IMR-90 (cell line): Measurements from ENCODE around the gene ROCK1.

Experiments used
- CEBPB ChIP-seq: IDR thresholded peaks from 2 replicates; pipeline ENCODE4 v1.6.1; 2012; ENCODE audit warnings: low read depth, low read length, improper control_type of control experiment
- CTCF ChIP-seq: conservative IDR thresholded peaks from 2 replicates; pipeline ENCODE4 v1.5.1; 2012; ENCODE audit warnings: mild to moderate bottlenecking, low read depth, low read length, improper control_type of control experiment
- MAZ ChIP-seq: IDR thresholded peaks from 2 replicates; pipeline ENCODE4 v1.6.1; 2012; ENCODE audit warnings: low read depth, mild to moderate bottlenecking, low read length, improper control_type of control experiment, moderate library complexity, borderline replicate concordance
- POLR2A ChIP-seq: IDR thresholded peaks from 2 replicates; pipeline ENCODE4 v1.6.1; 2012; ENCODE audit warnings: mild to moderate bottlenecking, low read depth, low read length
- RAD21 ChIP-seq: IDR thresholded peaks from 2 replicates; pipeline ENCODE4 v1.6.1; 2012; ENCODE audit warnings: low read length, improper control_type of control experiment

- TF ChIP-seq CTCF: no peak
- no peak for TF ChIP-seq RAD21
- no peak for TF ChIP-seq MAZ
- TF ChIP-seq POLR2A: no peak
- TF ChIP-seq CEBPB: no peak
These were observed 136.5 kb downstream of the ROCK1 start for GRCh38 chr18:20975077-20975476.
